Stimulated activated CD8-positive, alpha-beta memory T cell treated with anti-CD3 and anti-CD28 coated beads, Interleukin-7, amount 100 ng/mL, for 1 hour (primary cell): ENCODE results near the gene OTOG.

Experiments used
- DNase-seq, 2 donors: peaks; one replicate each; pipeline ENCODE4 v3.0.0-alpha.2; 2020; ENCODE audit warnings: low read depth in 2 of 2

OTOG gene

DNA sequence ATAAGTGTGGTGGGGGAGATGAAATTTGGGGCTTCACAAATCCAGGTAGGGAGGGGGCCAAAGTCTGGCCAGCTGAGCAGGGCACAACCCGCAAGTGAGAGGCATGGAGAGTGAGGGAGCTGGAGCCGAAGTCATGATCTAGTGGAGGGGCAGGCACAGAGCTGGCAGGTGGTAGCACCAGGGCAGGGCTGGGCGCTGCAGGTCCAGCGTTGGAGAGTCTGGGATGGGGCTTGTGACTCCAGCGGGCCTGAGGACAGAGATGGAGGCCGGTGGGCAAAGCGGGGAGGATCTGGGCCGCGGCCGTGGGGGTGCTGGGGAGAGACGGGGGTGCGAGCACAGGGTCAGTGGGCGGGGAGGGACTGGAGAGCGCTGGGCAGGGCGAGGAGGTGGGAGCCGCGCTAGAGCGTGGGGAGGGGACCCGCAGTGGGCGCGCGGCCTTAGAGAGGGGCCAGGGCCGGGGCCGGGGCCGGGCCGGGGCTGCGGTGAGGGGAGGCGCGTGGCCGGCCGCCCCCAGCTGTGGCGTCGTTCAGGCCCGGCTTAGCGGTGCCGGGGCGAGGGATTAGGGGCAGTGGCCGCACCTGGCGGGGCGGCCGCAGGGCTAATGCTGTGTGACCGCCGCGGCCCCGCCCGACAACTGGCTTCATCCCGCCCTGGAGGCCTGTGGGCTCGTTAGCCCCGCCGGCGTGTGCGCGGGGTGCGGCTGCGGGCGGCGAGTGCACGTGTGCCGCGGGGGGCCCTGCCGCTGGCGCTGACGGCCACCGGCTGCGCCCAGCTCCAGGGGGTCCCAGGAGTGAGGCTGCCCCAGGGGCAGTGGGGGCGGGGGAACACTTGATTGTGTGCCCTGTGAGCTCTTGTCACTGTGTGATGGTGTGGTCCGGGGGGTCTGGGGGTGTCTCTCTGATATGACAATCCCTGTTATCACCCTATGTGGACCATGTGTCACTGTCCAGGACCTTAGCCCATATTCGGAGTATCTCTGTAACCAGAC is 148.7 kb downstream of the OTOG start:
- no peak for DNase-seq

DNA sequence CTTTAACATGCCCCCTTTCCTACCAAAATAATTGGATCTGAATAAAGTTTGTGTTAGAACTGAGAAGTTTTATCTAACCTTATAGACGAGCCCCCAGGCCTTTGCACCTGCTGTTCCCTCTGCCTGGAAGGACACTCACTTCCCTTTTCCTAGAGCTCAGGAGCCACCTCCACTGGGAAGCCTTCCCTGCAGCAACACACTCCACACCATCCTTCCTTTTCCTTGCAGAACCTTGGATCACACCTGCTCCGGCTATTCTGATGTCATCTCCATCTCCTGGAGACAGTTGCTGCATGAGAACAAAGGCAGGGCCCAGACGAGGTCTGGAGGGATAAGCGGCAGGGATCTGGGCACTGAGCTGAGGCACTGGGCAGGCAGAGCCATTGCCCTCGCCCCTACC is 149.7 kb downstream of the OTOG start:
- no peak for DNase-seq
